MCF 10A (cell line): ENCODE data around the gene OR51S1. TPM values are rescaled to one million over a fixed set of nuclear protein-coding genes. Genes with fewer than 3 reads are reported as not detected.

ENCODE experiments used
- Bru-seq: library from RNA; stranded (reverse); fragments of 400-500 nt; gene quantifications from one replicate; lab custom pipeline; 2021; lab: Mats Ljungman, UMichigan
- BruChase-seq, 2 experiments: library from RNA; stranded (reverse); fragments of 400-500 nt; gene quantifications; one replicate each; lab custom pipeline; 2021; lab: Mats Ljungman, UMichigan
- BruUV-seq: library from RNA; stranded (reverse); fragments of 400-500 nt; replicated peaks from 2 replicates; lab custom pipeline; 2021; lab: Mats Ljungman, UMichigan
- CTCF ChIA-PET: fragments of 300-600 bp; sonication (Branson Sonifier 250); formaldehyde crosslinking; extraction: SDS; loops from one replicate; lab custom pipeline; 2021; ENCODE audit warnings: antibody characterized with exemption, inconsistent platforms; lab: Yijun Ruan, JAX
- POLR2A ChIA-PET: fragments of 300-600, 350-650 bp; sonication (Branson Sonifier 250); formaldehyde crosslinking; extraction: SDS; loops from one replicate; lab custom pipeline; 2020; ENCODE audit warnings: antibody characterized with exemption, inconsistent platforms; lab: Yijun Ruan, JAX
- DNase-seq: peaks from one replicate; pipeline ENCODE4 v3.0.0-alpha.2; 2018; ENCODE audit not compliant: unreplicated experiment
- H3K27ac Mint-ChIP-seq: one replicate; pipeline ENCODE4 v1.8.0; 2022; ENCODE audit warnings: mild to moderate bottlenecking, low read depth, mixed read lengths; ENCODE audit not compliant: unreplicated experiment
- H3K27me3 Mint-ChIP-seq: one replicate; pipeline ENCODE4 v1.8.0; 2022; ENCODE audit warnings: mixed read lengths; ENCODE audit not compliant: insufficient read depth, unreplicated experiment
- H3K36me3 Mint-ChIP-seq: one replicate; pipeline ENCODE4 v1.8.0; 2022; ENCODE audit warnings: mild to moderate bottlenecking, moderate library complexity, mixed read lengths; ENCODE audit not compliant: insufficient read depth, unreplicated experiment
- H3K4me1 Mint-ChIP-seq: one replicate; pipeline ENCODE4 v1.8.0; 2022; ENCODE audit warnings: mixed read lengths; ENCODE audit not compliant: insufficient read depth, unreplicated experiment
- H3K4me3 Mint-ChIP-seq: one replicate; pipeline ENCODE4 v1.8.0; 2022; ENCODE audit warnings: mild to moderate bottlenecking, moderate library complexity, mixed read lengths; ENCODE audit not compliant: unreplicated experiment
- H3K9me3 Mint-ChIP-seq: one replicate; pipeline ENCODE4 v1.8.0; 2022; ENCODE audit warnings: mixed read lengths; ENCODE audit not compliant: unreplicated experiment
- CTCF ChIP-seq: fragments of 200-600 bp; IDR thresholded peaks from one replicate; pipeline ENCODE4 v1.8.0; 2022; ENCODE audit warnings: antibody characterized with exemption, mild to moderate bottlenecking; ENCODE audit not compliant: unreplicated experiment
- intact Hi-C: fragments of 100-400 bp; cut with micrococcal nuclease; formaldehyde crosslinking; loops from 2 replicates; pipeline ENCODE4 v1.14.1; 2022
- long read RNA-seq: library from polyadenylated mRNA; stranded (forward); transcript quantifications from one replicate; pipeline ENCODE4 v2.0.0, GENCODE V29; 2022
- total RNA-seq: library from RNA; stranded (reverse); gene quantifications from 2 replicates; pipeline ENCODE4 v1.2.3, GENCODE V29; 2022

OR51S1 gene, protein sequence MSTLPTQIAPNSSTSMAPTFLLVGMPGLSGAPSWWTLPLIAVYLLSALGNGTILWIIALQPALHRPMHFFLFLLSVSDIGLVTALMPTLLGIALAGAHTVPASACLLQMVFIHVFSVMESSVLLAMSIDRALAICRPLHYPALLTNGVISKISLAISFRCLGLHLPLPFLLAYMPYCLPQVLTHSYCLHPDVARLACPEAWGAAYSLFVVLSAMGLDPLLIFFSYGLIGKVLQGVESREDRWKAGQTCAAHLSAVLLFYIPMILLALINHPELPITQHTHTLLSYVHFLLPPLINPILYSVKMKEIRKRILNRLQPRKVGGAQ
- total RNA-seq, result not detected in 2 replicates
- not detected for Bru-seq, nascent RNA
- BruChase-seq, experiment 1, labeled RNA remaining after a 6-hour chase, result not detected
- BruChase-seq, experiment 2, labeled RNA remaining after a 2-hour chase, result not detected
- long read RNA-seq, result 0 reads

- Mint-ChIP-seq H3K4me1 (no peaks in the 10 kb centered on the region), H3K9me3 (no peaks in the 10 kb centered on the region), H3K4me3 (no peak within 1 kb of the TSS), H3K27me3 (peaks cover 11% of the 10 kb centered on the region), H3K36me3 (no peaks in the 10 kb centered on the region), H3K27ac (no peak within 1 kb of the TSS)
- no peak for DNase-seq
- POLR2A ChIA-PET, result no interaction called here
- intact Hi-C loops, result no loop called here
- no TSS peak for BruUV-seq
- no peak for TF ChIP-seq CTCF
- CTCF ChIA-PET, result no interaction called here
Observed at GRCh38 chr11:4848908-4849532, at the start of gene OR51S1. Gene OR51S1, minus strand, starts transcription at chr11:4849208. Its CDS starts 0 bp downstream, at chr11:4849208.

GRCh38 chr11:4891996-4892640, 43.1 kb upstream of the OR51S1 start:
- no peak overlapping the region for H3K27ac Mint-ChIP-seq
- CTCF ChIA-PET, result interaction anchor here (1.3 kb wide), 1 partner anchor 353 kb away, joined by 3 read pairs; no protein-coding TSS in a partner anchor
- DNase-seq, result peak; percentile 85
- peaks cover 6% of the 10 kb centered on the region for H3K36me3 Mint-ChIP-seq
- intact Hi-C loops, result no loop called here
- H3K4me1 Mint-ChIP-seq, result peaks cover 5% of the 10 kb centered on the region
- peaks cover 8% of the 10 kb centered on the region for H3K9me3 Mint-ChIP-seq
- no peak overlapping the region for H3K4me3 Mint-ChIP-seq
- peak; percentile 24 for TF ChIP-seq CTCF
- POLR2A ChIA-PET, result no interaction called here
- peaks cover 28% of the 10 kb centered on the region for H3K27me3 Mint-ChIP-seq
- no TSS peak for BruUV-seq

DNA sequence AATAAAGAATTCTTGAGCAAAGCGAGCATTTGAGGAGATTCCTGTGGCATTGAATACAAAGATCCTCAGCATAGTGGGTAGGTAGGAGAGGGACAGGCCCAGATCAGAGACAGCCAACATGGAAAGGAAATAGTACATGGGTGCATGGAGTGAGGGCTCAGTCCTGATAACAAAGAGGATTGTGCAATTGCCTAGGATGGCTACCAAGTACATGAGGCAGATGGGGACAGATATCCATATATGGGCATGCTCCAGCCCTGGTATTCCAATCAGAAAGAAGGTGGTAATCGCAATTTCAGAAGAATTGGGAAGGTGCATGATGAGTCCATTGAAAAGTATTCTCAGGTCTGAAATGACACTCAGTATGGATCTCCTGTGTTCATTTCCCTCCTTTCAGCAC, 41.3 kb upstream of the OR51S1 start:
- ChIA-PET POLR2A (no interaction called here), CTCF (no interaction called here)
- no peak overlapping the region for H3K27ac Mint-ChIP-seq
- peaks cover 8% of the 10 kb centered on the region for H3K9me3 Mint-ChIP-seq
- peaks cover 6% of the 10 kb centered on the region for H3K36me3 Mint-ChIP-seq
- no peak for TF ChIP-seq CTCF
- BruUV-seq, result no TSS peak
- peaks cover 5% of the 10 kb centered on the region for H3K4me1 Mint-ChIP-seq
- no peak for DNase-seq
- no peak overlapping the region for H3K4me3 Mint-ChIP-seq
- H3K27me3 Mint-ChIP-seq, result peaks cover 10% of the 10 kb centered on the region
- intact Hi-C loops, result no loop called here

DNA sequence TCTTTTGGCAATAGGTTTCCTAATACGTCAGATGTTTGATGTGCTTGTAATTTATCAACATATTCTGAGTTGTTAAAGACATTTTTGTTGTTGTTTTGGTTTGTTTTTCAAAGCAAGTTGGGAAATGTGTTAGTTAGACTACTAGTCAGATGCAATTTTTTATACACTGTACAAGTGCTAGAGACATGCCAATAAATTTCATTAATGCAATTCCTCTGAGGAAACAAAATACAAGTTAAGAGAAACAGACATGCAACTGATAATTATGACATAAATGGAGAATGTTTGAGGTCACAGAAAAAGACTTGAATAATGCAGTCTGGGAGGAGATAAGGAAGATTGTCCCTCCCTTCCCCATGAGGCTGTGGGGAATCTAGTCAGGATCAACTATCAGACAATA, 38.6 kb upstream of the OR51S1 start:
- POLR2A ChIA-PET, result interaction anchor here (0.7 kb wide), 1 partner anchor 8 kb away, joined by 3 read pairs; no protein-coding TSS in a partner anchor
- CTCF ChIA-PET, result no interaction called here
- Mint-ChIP-seq H3K4me3 (no peak overlapping the region), H3K36me3 (peaks cover 6% of the 10 kb centered on the region), H3K4me1 (peaks cover 5% of the 10 kb centered on the region), H3K9me3 (peaks cover 8% of the 10 kb centered on the region), H3K27me3 (peaks cover 16% of the 10 kb centered on the region), H3K27ac (no peak overlapping the region)
- no TSS peak for BruUV-seq
- no peak for TF ChIP-seq CTCF
- intact Hi-C loops, result no loop called here
- DNase-seq, result no peak
